HuH-7 (cell line): ENCODE data around the gene MCEE.

Experiments
- DNase-seq: peaks from one replicate; pipeline ENCODE4 v3.0.0; 2011; ENCODE audit warnings: low spot score

MCEE gene

GRCh38 chr2:71082402-71083252 lies 47.4 kb downstream of the MCEE start:
- DNase-seq, result no peak

GRCh38 chr2:71078624-71079023 lies 51.4 kb downstream of the MCEE start:
- DNase-seq, result no peak

GRCh38 chr2:71074893-71075395 lies 55.1 kb downstream of the MCEE start:
- DNase-seq, result no peak

GRCh38 chr2:71073475-71073874 lies 56.6 kb downstream of the MCEE start:
- DNase-seq, result no peak

GRCh38 chr2:71072492-71072891 lies 57.5 kb downstream of the MCEE start:
- no peak for DNase-seq

- no peak for DNase-seq
Observed at GRCh38 chr2:71071681-71072398, 58.2 kb downstream of the MCEE start.

- DNase-seq, result peak; percentile 66
Observed at GRCh38 chr2:71070294-71071093, 59.5 kb downstream of the MCEE start.

- no peak for DNase-seq
Observed at GRCh38 chr2:71069376-71069775, 60.7 kb downstream of the MCEE start.

- peak; percentile 98 for DNase-seq
Observed at GRCh38 chr2:71068218-71069035, 61.6 kb downstream of the MCEE start, which contains the start of gene NAGK. Gene NAGK, plus strand, starts transcription at chr2:71068648. Its CDS starts 36 bp downstream, at chr2:71068684.

GRCh38 chr2:71067567-71068217 lies 62.3 kb downstream of the MCEE start:
- no peak for DNase-seq

GRCh38 chr2:71066856-71067255 lies 63.2 kb downstream of the MCEE start:
- no peak for DNase-seq

- no peak for DNase-seq
Observed at GRCh38 chr2:71064754-71065621, 65.0 kb downstream of the MCEE start.

GRCh38 chr2:71064110-71064611 lies 65.9 kb downstream of the MCEE start:
- DNase-seq, result no peak

- no peak for DNase-seq
Observed at GRCh38 chr2:71063216-71063615, 66.8 kb downstream of the MCEE start.

GRCh38 chr2:71060871-71061270 lies 69.2 kb downstream of the MCEE start:
- no peak for DNase-seq

- no peak for DNase-seq
Observed at GRCh38 chr2:71060211-71060610, 69.8 kb downstream of the MCEE start.
